H9 (cell line): ENCODE measurements around the gene TCEA2. TPM values are rescaled to one million over a fixed set of nuclear protein-coding genes. Genes with fewer than 3 reads are reported as not detected.

Experiments
- DNase-seq: peaks from one replicate; pipeline ENCODE4 v3.0.0-alpha.2; 2017
- H2AFZ ChIP-seq: one replicate; pipeline ENCODE4 v1.6.1; 2013; ENCODE audit warnings: mild to moderate bottlenecking, low read length, control low read depth, moderate library complexity
- H2AK5ac ChIP-seq: 2 replicates; pipeline ENCODE4 v1.6.1; 2013; ENCODE audit warnings: low read length, control low read depth, mixed read lengths; ENCODE audit not compliant: insufficient read length
- H2BK120ac ChIP-seq: one replicate; pipeline ENCODE4 v1.6.1; 2013; ENCODE audit warnings: low read depth, mild to moderate bottlenecking, low read length, control low read depth, inconsistent platforms; ENCODE audit not compliant: poor library complexity, severe bottlenecking
- H2BK12ac ChIP-seq: 2 replicates; pipeline ENCODE4 v1.6.1; 2013; ENCODE audit warnings: low read length, control low read depth, mixed read lengths, low read depth; ENCODE audit not compliant: insufficient read length
- H2BK15ac ChIP-seq: 2 replicates; pipeline ENCODE4 v1.6.1; 2013; ENCODE audit warnings: low read depth, low read length, control low read depth
- H2BK20ac ChIP-seq: one replicate; pipeline ENCODE4 v1.6.1; 2013; ENCODE audit warnings: low read depth, mild to moderate bottlenecking, low read length, control low read depth, inconsistent platforms; ENCODE audit not compliant: poor library complexity, severe bottlenecking
- H2BK5ac ChIP-seq: 2 replicates; pipeline ENCODE4 v1.6.1; 2013; ENCODE audit warnings: low read length, control low read depth, mixed read lengths; ENCODE audit not compliant: insufficient read length
- H3K14ac ChIP-seq: 2 replicates; pipeline ENCODE4 v1.6.1; 2013; ENCODE audit warnings: low read length, control low read depth; ENCODE audit not compliant: insufficient read depth
- H3K18ac ChIP-seq: 2 replicates; pipeline ENCODE4 v1.6.1; 2013; ENCODE audit warnings: low read depth, mild to moderate bottlenecking, mixed read lengths, low read length, control low read depth; ENCODE audit not compliant: insufficient read length
- H3K23ac ChIP-seq: 2 replicates; pipeline ENCODE4 v1.6.1; 2013; ENCODE audit warnings: low read length, control low read depth, mixed read lengths, low read depth; ENCODE audit not compliant: insufficient read length
- H3K23me2 ChIP-seq: 2 replicates; pipeline ENCODE4 v1.6.1; 2013; ENCODE audit warnings: low read depth, mild to moderate bottlenecking, mixed read lengths, low read length, control low read depth; ENCODE audit not compliant: insufficient read length, poor library complexity, severe bottlenecking
- H3K27ac ChIP-seq: 2 replicates; pipeline ENCODE4 v1.5.1; 2013; ENCODE audit warnings: low read length, control low read depth, mixed read lengths, low read depth; ENCODE audit not compliant: insufficient read length
- H3K27me3 ChIP-seq: 2 replicates; pipeline ENCODE4 v1.6.1; 2013; ENCODE audit warnings: low read length, control low read depth, inconsistent platforms; ENCODE audit not compliant: insufficient read depth
- H3K4ac ChIP-seq: 2 replicates; pipeline ENCODE4 v1.6.1; 2013; ENCODE audit warnings: low read depth, mild to moderate bottlenecking, control low read depth, inconsistent platforms, low read length, moderate library complexity
- H3K4me1 ChIP-seq: 2 replicates; pipeline ENCODE4 v1.6.1; 2013; ENCODE audit warnings: low read length, control low read depth, inconsistent platforms; ENCODE audit not compliant: insufficient read depth
- H3K4me2 ChIP-seq: 2 replicates; pipeline ENCODE4 v1.6.1; 2013; ENCODE audit warnings: low read length, control low read depth, mixed read lengths; ENCODE audit not compliant: insufficient read length, insufficient read depth
- H3K56ac ChIP-seq: 2 replicates; pipeline ENCODE4 v1.6.1; 2013; ENCODE audit warnings: low read depth, mild to moderate bottlenecking, mixed read lengths, low read length, control low read depth; ENCODE audit not compliant: insufficient read length
- H3K79me1 ChIP-seq: 2 replicates; pipeline ENCODE4 v1.6.1; 2013; ENCODE audit warnings: low read depth, mild to moderate bottlenecking, moderate library complexity, low read length, control low read depth, inconsistent platforms; ENCODE audit not compliant: insufficient read depth, poor library complexity, severe bottlenecking
- H3K79me2 ChIP-seq: 2 replicates; pipeline ENCODE4 v1.6.1; 2013; ENCODE audit warnings: low read length, control low read depth, inconsistent platforms; ENCODE audit not compliant: insufficient read depth
- H3K9ac ChIP-seq: 2 replicates; pipeline ENCODE4 v1.6.1; 2013; ENCODE audit warnings: low read length, control low read depth, mixed read lengths; ENCODE audit not compliant: insufficient read length; ENCODE audit errors: extremely low read depth
- H3K9me3 ChIP-seq: one replicate; pipeline ENCODE4 v1.6.1; 2013; ENCODE audit warnings: low read depth, low read length, inconsistent platforms; ENCODE audit not compliant: control insufficient read depth
- H3T11ph ChIP-seq: one replicate; pipeline ENCODE4 v1.6.1; 2013; ENCODE audit warnings: mild to moderate bottlenecking, low read length, control low read depth, inconsistent platforms
- H4K20me1 ChIP-seq: one replicate; pipeline ENCODE4 v1.6.1; 2013; ENCODE audit not compliant: control insufficient read depth, insufficient read length, insufficient read depth
- H4K5ac ChIP-seq: 2 replicates; pipeline ENCODE4 v1.6.1; 2013; ENCODE audit warnings: low read depth, mild to moderate bottlenecking, mixed read lengths, low read length, control low read depth; ENCODE audit not compliant: insufficient read length
- H4K8ac ChIP-seq: replicated peaks from 2 replicates; pipeline ENCODE4 v1.6.1; 2013; ENCODE audit warnings: low read length, control low read depth, mixed read lengths, low read depth; ENCODE audit not compliant: insufficient read length
- H4K91ac ChIP-seq: 2 replicates; pipeline ENCODE4 v1.6.1; 2013; ENCODE audit warnings: low read depth, mild to moderate bottlenecking, moderate library complexity, mixed read lengths, low read length, control low read depth; ENCODE audit not compliant: insufficient read length
- H3K27ac Mint-ChIP-seq, 3 experiments: 2 replicates in 2 of 3; 3 replicates in 1 of 3; pipeline ENCODE4 v1.8.0; 2020 to 2021; ENCODE audit warnings: mixed read lengths in 3 of 3, mild to moderate bottlenecking in 1 of 3, moderate library complexity in 1 of 3
- H3K27me3 Mint-ChIP-seq: 2 replicates; pipeline ENCODE4 v1.8.0; 2021; ENCODE audit warnings: low read depth, mild to moderate bottlenecking, moderate library complexity, mixed read lengths
- H3K36me3 Mint-ChIP-seq, 3 experiments: 2 replicates in 2 of 3; 3 replicates in 1 of 3; pipeline ENCODE4 v1.8.0; 2020 to 2021; ENCODE audit warnings: low read depth in 3 of 3, mixed read lengths in 3 of 3; ENCODE audit not compliant: insufficient read depth in 1 of 3
- H3K4me1 Mint-ChIP-seq, 2 experiments: 2 replicates each; pipeline ENCODE4 v1.8.0; 2020; ENCODE audit warnings: mixed read lengths in 2 of 2
- H3K4me3 Mint-ChIP-seq, 2 experiments: 2 replicates in 1 of 2; 3 replicates in 1 of 2; pipeline ENCODE4 v1.8.0; 2020 to 2021; ENCODE audit warnings: mild to moderate bottlenecking in 2 of 2, mixed read lengths in 2 of 2, moderate library complexity in 1 of 2
- H3K9me3 Mint-ChIP-seq, 2 experiments: 2 replicates in 1 of 2; 3 replicates in 1 of 2; pipeline ENCODE4 v1.8.0; 2020; ENCODE audit warnings: mild to moderate bottlenecking in 2 of 2, mixed read lengths in 2 of 2, moderate library complexity in 1 of 2
- WGBS: extraction: QIAGEN DNeasy Blood & Tissue Kit; methylation state at CpG from one replicate; pipeline ENCODE4 v1.1.7; 2013; ENCODE audit warnings: missing lambda C conversion rate, low lambda C conversion rate, mixed read lengths; ENCODE audit not compliant: insufficient read length; ENCODE audit errors: extremely low coverage; 5-methylcytosine and 5-hydroxymethylcytosine counted together
- total RNA-seq: library from RNA; stranded (reverse); gene quantifications from 2 replicates; pipeline ENCODE4 v1.2.1, GENCODE V29; 2021
- TF ChIP-seq, protein P1 (sequence below): fragments of 200-600 bp; sonication (generic); conservative IDR thresholded peaks from 3 replicates; pipeline ENCODE4 v1.8.0; 2021; ENCODE audit warnings: antibody characterized with exemption, mild to moderate bottlenecking

Gene TCEA2
- total RNA-seq, 1 experiment from 2014 or later: 51.7 TPM

DNA sequence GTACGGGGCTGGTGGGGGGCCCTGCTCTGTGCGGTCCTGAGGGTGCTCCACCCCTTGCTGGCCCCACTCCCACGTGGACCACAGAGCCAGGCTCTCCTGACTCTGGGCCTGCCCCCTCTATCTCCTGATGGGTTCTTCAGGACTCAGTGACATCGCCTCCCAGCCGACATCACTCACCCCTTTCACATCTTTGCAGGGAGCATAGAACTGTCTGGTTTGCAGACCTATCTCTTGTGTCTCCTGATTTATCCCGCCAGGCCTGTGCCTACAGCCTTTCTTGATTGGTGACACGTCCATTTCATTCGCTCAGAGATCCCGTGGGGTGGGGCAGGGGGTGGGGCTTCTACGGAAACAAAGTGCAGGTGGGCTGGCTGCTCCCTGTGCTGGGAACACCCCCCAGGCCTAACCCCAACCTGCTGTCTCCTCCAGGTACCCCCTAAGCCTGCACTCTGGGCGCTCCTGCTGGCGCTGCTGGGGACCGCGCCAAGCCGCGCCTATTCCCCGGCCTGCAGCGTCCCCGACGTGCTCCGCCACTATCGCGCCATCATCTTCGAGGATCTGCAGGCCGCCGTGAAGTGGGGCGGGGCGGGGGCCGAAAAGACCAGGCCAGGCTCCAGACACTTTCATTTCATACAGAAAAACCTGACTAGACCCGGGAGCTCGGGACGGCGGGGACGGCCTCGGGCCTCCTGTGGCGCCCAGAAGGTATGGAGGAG, 25.3 kb upstream of the TCEA2 start:
- no CpG with 5 or more reads among the region's 36 CpGs for WGBS
- H3K27me3 ChIP-seq: peaks cover 13% of the 10 kb centered on the region; the same call in 1 of the 2 replicates
- H3K4me2 ChIP-seq: peak overlapping the region; percentile 32

More for the DNA sequence above, 25.3 kb upstream of the TCEA2 start:
- Histone ChIP-seq H4K8ac (no peak overlapping the region), H3K79me1 (no peaks in the 10 kb centered on the region), H3K23me2 (peaks cover 14% of the 10 kb centered on the region), H3T11ph (no peak overlapping the region), H3K9ac (no peak overlapping the region), H2BK20ac (no peak overlapping the region), H2AK5ac (no peak overlapping the region), H3K4ac (no peak overlapping the region), H2BK12ac (no peak overlapping the region), H4K5ac (no peak overlapping the region), H3K79me2 (no peaks in the 10 kb centered on the region), H3K56ac (no peak overlapping the region), H2BK120ac (no peak overlapping the region), H2BK5ac (no peak overlapping the region), H2BK15ac (no peak overlapping the region), H3K14ac (no peak overlapping the region), H4K20me1 (no peaks in the 10 kb centered on the region), H3K27ac (no peak overlapping the region), H3K4me1 (peaks cover 5% of the 10 kb centered on the region), H2AFZ (no peak overlapping the region), H4K91ac (no peak overlapping the region), H3K9me3 (no peaks in the 10 kb centered on the region), H3K23ac (no peak overlapping the region), H3K18ac (no peak overlapping the region)
- TF ChIP-seq, protein P1, sequence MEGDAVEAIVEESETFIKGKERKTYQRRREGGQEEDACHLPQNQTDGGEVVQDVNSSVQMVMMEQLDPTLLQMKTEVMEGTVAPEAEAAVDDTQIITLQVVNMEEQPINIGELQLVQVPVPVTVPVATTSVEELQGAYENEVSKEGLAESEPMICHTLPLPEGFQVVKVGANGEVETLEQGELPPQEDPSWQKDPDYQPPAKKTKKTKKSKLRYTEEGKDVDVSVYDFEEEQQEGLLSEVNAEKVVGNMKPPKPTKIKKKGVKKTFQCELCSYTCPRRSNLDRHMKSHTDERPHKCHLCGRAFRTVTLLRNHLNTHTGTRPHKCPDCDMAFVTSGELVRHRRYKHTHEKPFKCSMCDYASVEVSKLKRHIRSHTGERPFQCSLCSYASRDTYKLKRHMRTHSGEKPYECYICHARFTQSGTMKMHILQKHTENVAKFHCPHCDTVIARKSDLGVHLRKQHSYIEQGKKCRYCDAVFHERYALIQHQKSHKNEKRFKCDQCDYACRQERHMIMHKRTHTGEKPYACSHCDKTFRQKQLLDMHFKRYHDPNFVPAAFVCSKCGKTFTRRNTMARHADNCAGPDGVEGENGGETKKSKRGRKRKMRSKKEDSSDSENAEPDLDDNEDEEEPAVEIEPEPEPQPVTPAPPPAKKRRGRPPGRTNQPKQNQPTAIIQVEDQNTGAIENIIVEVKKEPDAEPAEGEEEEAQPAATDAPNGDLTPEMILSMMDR: no peak
- H3K4me1 Mint-ChIP-seq: peaks cover 25% of the 10 kb centered on the region in 2 experiments
- no peak overlapping the region for H3K27ac Mint-ChIP-seq
- H3K4me3 Mint-ChIP-seq: peak overlapping the region; percentile 57 to 77
- H3K36me3 Mint-ChIP-seq: peaks cover 0 to 21% (median 13%) of the 10 kb centered on the region in 3 experiments; a peak in 5 of 7 replicates
- peak; percentile 75 for DNase-seq
- H3K9me3 Mint-ChIP-seq: peaks cover 0 to 2% of the 10 kb centered on the region in 2 experiments; a peak in 1 of 5 replicates
- peaks cover 40% of the 10 kb centered on the region for H3K27me3 Mint-ChIP-seq
